K562 (cell line): ENCODE results near the gene NRN1L. TPM values are rescaled to one million over a fixed set of nuclear protein-coding genes. Genes with fewer than 3 reads are reported as not detected.

ENCODE experiments used
- ATAC-seq: fragments of 200-7000 bp; cut with Tn5 transposase; 3 replicates; pipeline ENCODE4 v1.9.1; 2020; ENCODE audit warnings: moderate library complexity
- BruUV-seq: library from RNA; stranded (reverse); fragments of 400-500 nt; replicated peaks from 2 replicates; lab custom pipeline; 2021; lab: Mats Ljungman, UMichigan
- CTCF ChIA-PET: fragments of 300-600 bp; formaldehyde crosslinking; extraction: SDS; loops from one replicate; lab custom pipeline; 2021; ENCODE audit warnings: low intra/inter-chr PET ratio; lab: Yijun Ruan, JAX
- POLR2A ChIA-PET: fragments of 300-600, 350-650 bp; sonication (Branson Sonifier 250); formaldehyde crosslinking; extraction: SDS; loops from one replicate; lab custom pipeline; 2021; ENCODE audit warnings: antibody characterized with exemption, inconsistent platforms; lab: Yijun Ruan, JAX
- DNase-seq, 4 experiments: peaks; one replicate each; pipeline versions ENCODE4 v3.0.0 to v3.0.0-alpha.2; 2011 to 2018; ENCODE audit warnings: low spot score in 3 of 4, mixed read lengths in 3 of 4; ENCODE audit errors: extremely low read depth in 1 of 4
- FAIRE-seq: peaks from 2 replicates; lab custom pipeline; 2011; peaks lifted over from hg19 to GRCh38; lab: Jason Lieb, UNC
- H2AFZ ChIP-seq: 2 replicates; pipeline ENCODE4 v1.6.0; 2011; ENCODE audit warnings: low read depth, low read length, control low read depth, inconsistent platforms
- H3K27ac ChIP-seq: fragments of 200-600 bp; 3 replicates; pipeline ENCODE4 v1.8.0; 2011; ENCODE audit warnings: low read depth, mild to moderate bottlenecking, control low read depth, inconsistent platforms, low read length, moderate library complexity, mixed read lengths; ENCODE audit errors: extremely low read depth
- H3K27me3 ChIP-seq, 2 experiments: fragments of 300-600 bp in 1 of 2; 2 replicates in 1 of 2; 3 replicates in 1 of 2; pipeline versions ENCODE4 v1.6.0 to v1.8.0; 2011; ENCODE audit warnings: inconsistent platforms in 2 of 2, low read length in 2 of 2, mild to moderate bottlenecking in 1 of 2, mixed read lengths in 1 of 2, moderate library complexity in 1 of 2; ENCODE audit not compliant: control insufficient read depth in 2 of 2, insufficient read depth in 2 of 2
- H3K36me3 ChIP-seq: fragments of 300-600 bp; 3 replicates; pipeline ENCODE4 v1.8.0; 2011; ENCODE audit warnings: mild to moderate bottlenecking, low read length, inconsistent platforms; ENCODE audit not compliant: control insufficient read depth, insufficient read depth
- H3K4me1 ChIP-seq, 2 experiments: fragments of 200-600 bp in 1 of 2; replicated peaks in 1 of 2; 2 replicates in 1 of 2; 3 replicates in 1 of 2; pipeline versions ENCODE4 v1.5.1 to v1.8.0; 2011; ENCODE audit warnings: inconsistent platforms in 2 of 2, low read length in 2 of 2, mild to moderate bottlenecking in 1 of 2, mixed read lengths in 1 of 2, moderate library complexity in 1 of 2; ENCODE audit not compliant: control insufficient read depth in 2 of 2, insufficient read depth in 2 of 2
- H3K4me2 ChIP-seq: 2 replicates; pipeline ENCODE4 v1.6.1; 2011; ENCODE audit warnings: low read length, control low read depth, inconsistent platforms, mixed read lengths; ENCODE audit not compliant: insufficient read depth
- H3K4me3 ChIP-seq: fragments of 200-600 bp; sonication (generic), shearing (Covaris generic); 2 replicates; pipeline ENCODE4 v1.5.1; 2016; ENCODE audit warnings: control low read depth, inconsistent platforms
- H3K79me2 ChIP-seq: fragments of 200-600 bp; 3 replicates; pipeline ENCODE4 v1.8.0; 2011; ENCODE audit warnings: low read length, inconsistent platforms; ENCODE audit not compliant: control insufficient read depth, insufficient read depth
- H3K9ac ChIP-seq, 2 experiments: 2 replicates each; pipeline versions ENCODE4 v1.6.0 to v1.6.1; 2011; ENCODE audit warnings: low read depth in 2 of 2, low read length in 2 of 2, control low read depth in 1 of 2, inconsistent platforms in 1 of 2, mild to moderate bottlenecking in 1 of 2, mixed read lengths in 1 of 2; ENCODE audit not compliant: insufficient read depth in 1 of 2
- H3K9me1 ChIP-seq: one replicate; pipeline ENCODE4 v1.6.0; 2011; ENCODE audit warnings: inconsistent platforms, mild to moderate bottlenecking, low read length, moderate library complexity; ENCODE audit not compliant: control insufficient read depth, insufficient read depth
- H3K9me3 ChIP-seq: replicated peaks from 2 replicates; pipeline ENCODE4 v1.5.1; 2011; ENCODE audit warnings: low read depth, low read length, inconsistent platforms; ENCODE audit not compliant: control insufficient read depth, insufficient read depth
- H4K20me1 ChIP-seq: replicated peaks from 2 replicates; pipeline ENCODE4 v1.6.1; 2011; ENCODE audit warnings: low read length, inconsistent platforms, mixed read lengths; ENCODE audit not compliant: control insufficient read depth, insufficient read depth
- RAD21 ChIP-seq, 2 experiments: fragments of 250-450 bp in 1 of 2; fragments of 450-650 bp in 1 of 2; sonication (Bioruptor Pico) in 1 of 2; formaldehyde crosslinking in 1 of 2; IDR thresholded peaks in 1 of 2; conservative IDR thresholded peaks in 1 of 2; 2 replicates each; pipeline versions ENCODE4 v1.4.0 to v1.8.0; 2020 to 2022; ENCODE audit warnings: mild to moderate bottlenecking in 2 of 2, moderate library complexity in 1 of 2
- SRSF9 ChIP-seq: fragments of 200-400 bp; formaldehyde crosslinking; IDR thresholded peaks from 2 replicates; pipeline ENCODE4 v1.6.1; 2017; ENCODE audit warnings: low read depth, low read length, borderline replicate concordance
- WGBS: fragments of 100-300 bp; shearing (Covaris generic); methylation state at CpG from one replicate; pipeline ENCODE4 v1.1.6; 2016; ENCODE audit warnings: low coverage, mixed read lengths; ENCODE audit not compliant: insufficient coverage; ENCODE audit errors: missing lambda C conversion rate; 5-methylcytosine and 5-hydroxymethylcytosine counted together
- in situ Hi-C: fragments of 300-500 bp; cut with MboI; formaldehyde crosslinking; loops from 4 replicates; pipeline ENCODE4 v1.15.0; 2018; ENCODE audit warnings: inconsistent platforms, mixed read lengths
- intact Hi-C: fragments of 100-400 bp; cut with micrococcal nuclease; formaldehyde crosslinking; loops from 2 replicates; pipeline ENCODE4 v1.14.2; 2022
- polyA plus RNA-seq, 8 experiments: library from polyadenylated mRNA; depleted of rRNA in 4 of 8; stranded (reverse) in 5 of 8; unstranded in 3 of 8; fragments of >200 nt; fragmentation: Nextera tagmentation in 2 of 8; fragmentation: Illumina TruSeq in 1 of 8; extraction: Ambion mirVana in 2 of 8; extraction: Trizol in 1 of 8; gene quantifications; 2 replicates each; pipeline versions ENCODE4 v1.2.1 to v1.2.3, GENCODE V29; 2011 to 2014; ENCODE audit warnings: inconsistent platforms in 1 of 8, missing spikeins in 1 of 8
- total RNA-seq, 7 experiments: library from RNA; depleted of rRNA in 6 of 7; stranded (reverse); fragments of >200 nt in 6 of 7; fragmentation: Illumina TruSeq in 2 of 7; extraction: Trizol in 2 of 7; gene quantifications; 2 replicates each; pipeline versions ENCODE4 v1.2.1 to v1.2.3, GENCODE V29; 2011 to 2021; ENCODE audit warnings: low replicate concordance in 1 of 7
- TF ChIP-seq, protein P1 (sequence below), 2 experiments: fragments of 450-650 bp in 1 of 2; sonication (generic) in 1 of 2; formaldehyde crosslinking in 1 of 2; IDR thresholded peaks in 1 of 2; conservative IDR thresholded peaks in 1 of 2; 2 replicates each; pipeline versions ENCODE4 v1.6.1 to v1.8.1; 2016 to 2023; ENCODE audit warnings: mild to moderate bottlenecking in 2 of 2, moderate library complexity in 2 of 2, inconsistent platforms in 1 of 2, missing genetic modification reagents in 1 of 2
- TF ChIP-seq, protein P2 (sequence below): sonication (generic); formaldehyde crosslinking; IDR thresholded peaks from 2 replicates; pipeline ENCODE4 v1.8.0; 2022; ENCODE audit warnings: mild to moderate bottlenecking, missing genetic modification reagents

Gene NRN1L
- total and polyA plus RNA-seq, 9 of the 15 experiments (the other 6 are each of a cell fraction or from before 2014, with no cell fraction given), result 0.22 to 0.86 (median 0.61) TPM; not detected in 5

DNA sequence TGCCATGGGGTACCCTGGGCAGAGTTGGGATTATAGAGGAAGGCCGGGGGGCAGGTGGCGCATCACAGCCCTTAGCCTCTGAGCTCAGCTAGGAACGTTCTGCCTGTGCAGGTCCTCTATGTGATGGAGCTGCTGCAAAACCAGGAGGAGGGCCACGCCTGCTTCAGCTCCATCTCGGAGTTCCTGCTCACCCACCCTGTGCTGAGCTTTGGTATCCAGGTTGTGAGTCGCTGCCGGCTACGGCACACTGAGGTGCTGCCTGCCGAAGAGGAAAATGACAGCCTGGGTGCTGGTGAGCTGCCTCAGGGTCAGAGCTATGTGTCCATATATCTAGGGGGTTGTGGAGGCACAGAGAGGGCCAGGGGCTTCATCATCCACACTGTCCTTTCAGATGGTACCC is 5.8 kb upstream of the NRN1L start:
- peaks cover 30% of the 10 kb centered on the region for H3K79me2 ChIP-seq
- no TSS peak for BruUV-seq
- no peaks in the 10 kb centered on the region for H3K27me3 ChIP-seq
- ChIA-PET CTCF (no interaction called here), POLR2A (interaction anchor here (1.0 to 2.3 kb wide), 3 partner anchors 9 to 72 kb away, joined by 3 to 11 read pairs (median 4); partner anchors contain the start of genes RANBP10 and TSNAXIP1)
- H3K4me3 ChIP-seq, result no peak overlapping the region
- H2AFZ ChIP-seq, result no peak overlapping the region
- H3K4me2 ChIP-seq, result no peak overlapping the region
- no peak overlapping the region for H3K9ac ChIP-seq
- 94% methylated on average over 6 of the region's 9 CpGs for WGBS
- DNase-seq (no peak), ATAC-seq (no peak), FAIRE-seq (no peak)
- intact Hi-C loops, result no loop called here
- H3K36me3 ChIP-seq, result peaks cover 97% of the 10 kb centered on the region; the same call in 2 of the 3 replicates
- H3K4me1 ChIP-seq, result peaks cover 14 to 24% of the 10 kb centered on the region in 2 experiments; a peak in 4 of 5 replicates
- no peaks in the 10 kb centered on the region for H3K9me1 ChIP-seq
- peaks cover 25% of the 10 kb centered on the region for H4K20me1 ChIP-seq
- no peaks in the 10 kb centered on the region for H3K9me3 ChIP-seq
- in situ Hi-C loops, result no loop called here
- H3K27ac ChIP-seq, result no peak overlapping the region
- TF ChIP-seq, protein P1, sequence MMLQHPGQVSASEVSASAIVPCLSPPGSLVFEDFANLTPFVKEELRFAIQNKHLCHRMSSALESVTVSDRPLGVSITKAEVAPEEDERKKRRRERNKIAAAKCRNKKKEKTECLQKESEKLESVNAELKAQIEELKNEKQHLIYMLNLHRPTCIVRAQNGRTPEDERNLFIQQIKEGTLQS (IDR thresholded peaks at IDR 0.05), result no peak
- TF ChIP-seq, protein P1 (CRISPR knock-in tag; conservative IDR thresholded peaks at IDR 0.05), result no peak
- TF ChIP-seq RAD21 (CRISPR knock-in tag; conservative IDR thresholded peaks at IDR 0.05 in 1 of 2, IDR thresholded peaks at IDR 0.05 in 1 of 2) (no peak), SRSF9 (no peak)
- TF ChIP-seq, protein P2, sequence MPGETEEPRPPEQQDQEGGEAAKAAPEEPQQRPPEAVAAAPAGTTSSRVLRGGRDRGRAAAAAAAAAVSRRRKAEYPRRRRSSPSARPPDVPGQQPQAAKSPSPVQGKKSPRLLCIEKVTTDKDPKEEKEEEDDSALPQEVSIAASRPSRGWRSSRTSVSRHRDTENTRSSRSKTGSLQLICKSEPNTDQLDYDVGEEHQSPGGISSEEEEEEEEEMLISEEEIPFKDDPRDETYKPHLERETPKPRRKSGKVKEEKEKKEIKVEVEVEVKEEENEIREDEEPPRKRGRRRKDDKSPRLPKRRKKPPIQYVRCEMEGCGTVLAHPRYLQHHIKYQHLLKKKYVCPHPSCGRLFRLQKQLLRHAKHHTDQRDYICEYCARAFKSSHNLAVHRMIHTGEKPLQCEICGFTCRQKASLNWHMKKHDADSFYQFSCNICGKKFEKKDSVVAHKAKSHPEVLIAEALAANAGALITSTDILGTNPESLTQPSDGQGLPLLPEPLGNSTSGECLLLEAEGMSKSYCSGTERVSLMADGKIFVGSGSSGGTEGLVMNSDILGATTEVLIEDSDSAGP (CRISPR knock-in tag), result no peak
